Nephron progenitor cell (in vitro differentiated cells): Measurements from ENCODE around the gene FKBP8.
"Not testable (repeated sequence)": the region's sequence is repeated elsewhere in the genome, so short reads cannot be mapped to it uniquely, and the experiment has no call there.

Experiments
- DNase-seq: peaks from one replicate; pipeline ENCODE4 v3.0.0; 2021
- H3K27ac Mint-ChIP-seq: 2 replicates; pipeline ENCODE4 v1.8.0; 2021; ENCODE audit warnings: mild to moderate bottlenecking, moderate library complexity, mixed read lengths
- H3K27me3 Mint-ChIP-seq: 2 replicates; pipeline ENCODE4 v1.8.0; 2021; ENCODE audit warnings: mild to moderate bottlenecking, low read depth, mixed read lengths; ENCODE audit not compliant: poor library complexity
- H3K36me3 Mint-ChIP-seq: 2 replicates; pipeline ENCODE4 v1.8.0; 2021; ENCODE audit warnings: low read depth, mixed read lengths
- H3K4me1 Mint-ChIP-seq: 2 replicates; pipeline ENCODE4 v1.8.0; 2021; ENCODE audit warnings: mixed read lengths
- H3K4me3 Mint-ChIP-seq: 2 replicates; pipeline ENCODE4 v1.8.0; 2021; ENCODE audit warnings: mild to moderate bottlenecking, moderate library complexity, mixed read lengths
- H3K9me3 Mint-ChIP-seq: 2 replicates; pipeline ENCODE4 v1.8.0; 2021; ENCODE audit warnings: mild to moderate bottlenecking, moderate library complexity, mixed read lengths
- TF ChIP-seq, protein P1 (sequence below): fragments of 200-600 bp; sonication (generic); IDR thresholded peaks from 2 replicates; pipeline ENCODE4 v1.5.0; 2021; ENCODE audit warnings: antibody characterized with exemption

The FKBP8 gene

DNA sequence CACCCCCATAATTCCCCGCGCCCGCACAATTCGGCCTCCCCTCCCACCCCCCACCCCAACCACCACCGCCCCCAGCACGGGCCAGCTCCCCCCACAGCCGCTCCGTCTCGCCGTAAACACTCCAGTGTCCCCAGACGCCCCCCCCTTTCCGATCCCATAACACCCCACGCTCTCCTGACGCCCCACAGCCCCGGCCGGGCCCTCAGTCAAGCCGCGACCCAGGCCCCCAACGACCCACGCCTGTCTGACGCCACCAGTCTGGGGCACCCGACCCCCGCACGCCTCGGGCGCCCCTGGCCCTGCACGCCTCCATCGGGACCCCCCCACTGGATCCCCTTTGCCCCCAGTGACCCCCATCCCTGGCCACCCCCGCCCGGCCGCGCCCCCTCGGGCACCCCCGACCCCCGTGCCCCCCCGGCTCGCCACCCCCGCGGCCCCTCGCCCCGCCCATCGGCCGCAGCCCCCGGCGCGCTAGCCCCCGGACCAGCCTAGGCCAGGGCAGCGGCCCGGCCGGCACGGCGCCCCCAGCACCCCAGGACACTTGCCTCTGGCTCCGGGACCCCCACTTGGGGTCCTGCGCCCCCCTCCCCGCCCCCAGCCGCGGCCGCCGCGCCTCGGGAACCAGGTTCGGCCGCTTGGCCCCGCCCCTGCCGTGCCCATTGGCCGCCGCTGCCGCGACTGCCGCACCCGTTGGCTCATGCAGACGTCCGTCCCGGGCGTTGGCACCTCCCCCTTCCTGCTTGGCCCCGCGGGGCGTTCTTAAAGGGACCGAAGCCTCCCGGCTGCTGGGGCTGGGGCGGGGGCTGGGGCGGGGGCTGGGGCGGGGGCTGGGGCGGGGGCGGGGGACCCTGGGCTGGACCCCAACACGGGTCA, at the start of gene FKBP8:
TSS of gene FKBP8 (minus strand) at position 633 of the 873 bp plus-strand sequence. CDS start 1,603 bp downstream, outside the sequence.
- TF ChIP-seq, protein P1, sequence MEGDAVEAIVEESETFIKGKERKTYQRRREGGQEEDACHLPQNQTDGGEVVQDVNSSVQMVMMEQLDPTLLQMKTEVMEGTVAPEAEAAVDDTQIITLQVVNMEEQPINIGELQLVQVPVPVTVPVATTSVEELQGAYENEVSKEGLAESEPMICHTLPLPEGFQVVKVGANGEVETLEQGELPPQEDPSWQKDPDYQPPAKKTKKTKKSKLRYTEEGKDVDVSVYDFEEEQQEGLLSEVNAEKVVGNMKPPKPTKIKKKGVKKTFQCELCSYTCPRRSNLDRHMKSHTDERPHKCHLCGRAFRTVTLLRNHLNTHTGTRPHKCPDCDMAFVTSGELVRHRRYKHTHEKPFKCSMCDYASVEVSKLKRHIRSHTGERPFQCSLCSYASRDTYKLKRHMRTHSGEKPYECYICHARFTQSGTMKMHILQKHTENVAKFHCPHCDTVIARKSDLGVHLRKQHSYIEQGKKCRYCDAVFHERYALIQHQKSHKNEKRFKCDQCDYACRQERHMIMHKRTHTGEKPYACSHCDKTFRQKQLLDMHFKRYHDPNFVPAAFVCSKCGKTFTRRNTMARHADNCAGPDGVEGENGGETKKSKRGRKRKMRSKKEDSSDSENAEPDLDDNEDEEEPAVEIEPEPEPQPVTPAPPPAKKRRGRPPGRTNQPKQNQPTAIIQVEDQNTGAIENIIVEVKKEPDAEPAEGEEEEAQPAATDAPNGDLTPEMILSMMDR: no peak
- H3K4me1 Mint-ChIP-seq: peaks cover 21% of the 10 kb centered on the region

DNA sequence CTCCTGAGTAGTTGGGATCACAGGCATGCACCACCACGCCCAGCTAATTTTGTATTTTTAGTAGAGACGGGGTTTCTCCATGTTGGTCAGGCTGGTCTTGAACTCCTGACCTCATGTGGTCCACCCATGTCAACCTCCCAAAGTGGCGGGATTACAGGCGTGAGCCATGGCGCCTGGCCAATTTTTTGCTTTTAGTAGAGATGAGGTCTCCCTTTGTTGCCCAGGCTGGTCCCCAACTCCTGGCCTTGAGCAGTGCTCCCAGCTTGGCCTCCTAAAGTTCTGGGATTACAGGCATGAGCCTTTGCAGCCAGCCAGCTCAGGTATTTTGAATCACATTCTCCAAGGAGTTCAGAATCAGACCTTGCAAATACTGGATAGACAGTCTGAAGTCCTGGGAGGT, 49.4 kb upstream of the FKBP8 start:
- H3K9me3 Mint-ChIP-seq, H3K27ac Mint-ChIP-seq, H3K27me3 Mint-ChIP-seq, DNase-seq, H3K4me3 Mint-ChIP-seq, H3K36me3 Mint-ChIP-seq: not testable (repeated sequence)
- peaks cover 62% of the 10 kb centered on the region for H3K4me1 Mint-ChIP-seq

More for the DNA sequence above, at the start of gene FKBP8:
- Mint-ChIP-seq H3K4me3 (peak within 1 kb of the TSS; percentile 94), H3K9me3 (no peaks in the 10 kb centered on the region), H3K36me3 (peaks cover 26% of the 10 kb centered on the region), H3K27ac (no peak within 1 kb of the TSS), H3K27me3 (peaks cover 10% of the 10 kb centered on the region)
- peak; percentile 97 for DNase-seq

DNA sequence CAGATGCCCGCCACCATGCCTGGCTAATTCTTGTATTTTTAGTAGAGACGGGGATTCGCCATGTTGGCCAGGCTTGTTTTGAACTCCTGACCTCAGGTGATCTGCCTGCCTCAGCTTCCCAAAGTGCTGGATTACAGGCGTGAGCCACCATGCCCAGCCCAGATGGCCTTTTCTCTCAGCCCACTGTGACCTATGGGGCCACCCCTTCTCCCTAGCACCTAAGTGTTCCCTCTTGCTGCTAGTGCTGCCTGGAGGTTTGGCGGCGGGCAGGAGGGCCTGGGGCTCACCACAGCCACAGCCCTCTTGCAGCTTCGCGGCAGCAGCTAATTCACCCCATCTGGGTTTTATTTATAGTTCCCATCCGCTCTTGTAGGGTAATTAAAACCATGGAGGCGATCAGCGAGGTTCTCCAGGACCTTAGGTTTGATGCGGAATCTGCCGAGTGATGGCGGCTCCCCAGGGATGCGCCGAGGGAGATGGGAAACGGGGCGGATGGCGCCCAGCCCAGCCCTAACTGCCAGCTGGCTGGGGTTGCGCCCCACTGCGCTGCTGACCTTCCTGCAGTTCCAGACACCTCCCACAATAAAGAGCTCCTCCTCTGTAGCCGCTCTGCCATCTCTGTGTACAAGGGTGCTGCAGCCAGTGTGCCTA, 48.5 kb upstream of the FKBP8 start:
- H3K36me3 Mint-ChIP-seq: no peaks in the 10 kb centered on the region
- H3K4me1 Mint-ChIP-seq: peaks cover 59% of the 10 kb centered on the region
- DNase-seq: no peak
- peak overlapping the region; percentile 29 for H3K27ac Mint-ChIP-seq
- TF ChIP-seq, protein P1: no peak
- H3K9me3 Mint-ChIP-seq: peaks cover 6% of the 10 kb centered on the region
- H3K4me3 Mint-ChIP-seq: no peak overlapping the region
- H3K27me3 Mint-ChIP-seq: peaks cover 8% of the 10 kb centered on the region

DNA sequence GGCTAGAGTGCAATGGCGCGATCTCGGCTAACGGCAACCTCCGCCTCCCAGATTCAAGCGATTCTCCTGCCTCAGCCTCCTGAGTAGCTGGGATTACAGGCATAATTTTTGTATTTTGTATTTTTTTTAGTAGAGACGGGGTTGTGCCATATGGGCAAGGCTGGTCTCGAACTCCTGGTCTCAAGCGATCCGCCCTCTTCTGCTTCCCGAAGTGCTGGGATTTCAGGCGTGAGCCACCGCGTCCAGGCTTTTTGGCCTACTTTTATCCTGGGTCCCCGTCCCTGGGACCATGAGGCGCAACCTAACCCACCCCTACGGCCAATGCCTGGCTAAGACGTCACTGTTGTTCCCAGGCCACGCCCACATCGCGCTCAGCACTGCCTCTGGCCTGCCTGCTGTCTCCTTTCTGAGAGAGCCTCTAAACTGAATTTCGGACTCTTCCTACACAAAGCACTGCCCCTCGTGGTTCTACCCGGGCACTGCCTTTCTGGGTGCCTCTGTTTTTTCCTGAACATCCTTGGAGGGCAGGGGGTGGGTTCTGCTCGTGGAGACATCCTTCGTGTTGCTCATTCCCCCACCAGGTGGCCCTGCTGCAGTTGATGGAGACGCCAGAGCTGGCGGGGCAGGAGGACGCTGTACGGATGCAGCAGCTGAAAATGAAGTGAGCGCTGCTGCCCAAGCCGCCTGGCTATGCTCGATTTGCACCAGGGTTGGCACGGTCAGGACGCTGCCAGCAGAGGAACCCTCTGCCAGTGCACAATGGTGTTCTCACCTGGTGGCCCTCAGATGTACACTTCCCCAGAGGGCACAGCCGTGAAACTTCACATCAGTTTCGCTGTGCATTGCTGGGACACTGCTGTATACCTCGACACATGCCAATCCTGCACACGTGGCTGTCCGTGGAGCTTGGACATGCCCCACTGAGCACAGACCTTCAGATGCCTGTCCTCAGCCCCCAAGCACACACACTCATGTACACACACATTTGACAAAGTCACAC, 47.2 kb upstream of the FKBP8 start:
- Mint-ChIP-seq H3K9me3 (peaks cover 9% of the 10 kb centered on the region), H3K4me3 (peak overlapping the region; percentile 85), H3K4me1 (peaks cover 46% of the 10 kb centered on the region), H3K27me3 (peaks cover 10% of the 10 kb centered on the region), H3K27ac (peak overlapping the region; percentile 96), H3K36me3 (no peaks in the 10 kb centered on the region)
- DNase-seq: peak; percentile 92
- TF ChIP-seq, protein P1: peak; percentile 62

DNA sequence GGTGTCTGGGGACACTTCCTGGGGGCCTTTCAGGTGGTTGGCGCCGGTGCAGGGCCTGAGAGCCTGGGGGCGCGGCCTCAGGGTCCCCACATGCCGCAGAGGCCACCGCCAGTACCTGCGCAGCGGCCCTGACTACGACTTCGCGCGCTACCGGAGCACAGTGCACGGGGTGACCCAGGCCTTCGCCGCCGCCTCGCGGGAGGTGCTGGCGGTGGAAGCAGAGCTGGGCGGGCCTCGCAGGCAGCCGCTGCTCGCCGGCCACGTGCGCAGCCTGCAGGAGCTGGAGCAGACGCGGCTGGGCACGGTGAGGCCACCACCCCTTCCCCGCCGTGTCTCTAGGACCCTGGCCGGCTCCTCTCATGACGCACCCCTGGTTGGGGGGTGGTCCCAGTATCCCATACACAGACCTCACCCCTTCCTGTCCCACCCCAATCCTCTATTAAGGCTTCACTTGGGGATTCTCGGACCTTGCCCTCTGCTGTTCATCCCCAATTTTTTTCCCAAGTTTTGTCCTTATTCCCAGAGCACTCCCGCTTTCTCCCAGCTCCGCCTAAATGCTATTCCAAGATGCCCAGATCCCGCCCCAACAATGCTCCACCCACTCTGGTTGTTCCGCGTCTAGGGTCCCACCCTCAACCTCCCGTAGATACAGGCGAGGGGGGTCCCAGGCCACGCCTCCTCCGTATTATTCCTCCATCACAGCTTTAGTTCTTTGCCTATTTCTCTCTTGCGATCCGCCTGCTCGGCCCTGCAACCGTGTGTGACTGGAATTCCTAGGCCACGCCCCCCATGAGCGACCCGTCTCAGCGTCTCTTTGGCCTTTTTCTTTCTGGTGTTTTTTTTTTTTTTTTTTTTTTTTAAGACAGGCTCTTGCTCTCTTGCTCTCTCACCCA, 46.3 kb upstream of the FKBP8 start:
- TF ChIP-seq, protein P1: no peak
- peaks cover 37% of the 10 kb centered on the region for H3K4me1 Mint-ChIP-seq
- H3K27ac Mint-ChIP-seq: peak overlapping the region; percentile 96
- H3K27me3 Mint-ChIP-seq: peaks cover 18% of the 10 kb centered on the region
- H3K36me3 Mint-ChIP-seq: no peaks in the 10 kb centered on the region
- H3K4me3 Mint-ChIP-seq: peak overlapping the region; percentile 85
- peak; percentile 75 for DNase-seq
- peaks cover 9% of the 10 kb centered on the region for H3K9me3 Mint-ChIP-seq
